Activated gamma-delta T cell treated with Interleukin-2 at 50 U/mL for 16 hours (primary cell): ENCODE results near the gene C15orf39.

Source experiments
- DNase-seq: peaks from one replicate; pipeline ENCODE4 v3.0.0-alpha.2; 2020

C15orf39 gene

DNA sequence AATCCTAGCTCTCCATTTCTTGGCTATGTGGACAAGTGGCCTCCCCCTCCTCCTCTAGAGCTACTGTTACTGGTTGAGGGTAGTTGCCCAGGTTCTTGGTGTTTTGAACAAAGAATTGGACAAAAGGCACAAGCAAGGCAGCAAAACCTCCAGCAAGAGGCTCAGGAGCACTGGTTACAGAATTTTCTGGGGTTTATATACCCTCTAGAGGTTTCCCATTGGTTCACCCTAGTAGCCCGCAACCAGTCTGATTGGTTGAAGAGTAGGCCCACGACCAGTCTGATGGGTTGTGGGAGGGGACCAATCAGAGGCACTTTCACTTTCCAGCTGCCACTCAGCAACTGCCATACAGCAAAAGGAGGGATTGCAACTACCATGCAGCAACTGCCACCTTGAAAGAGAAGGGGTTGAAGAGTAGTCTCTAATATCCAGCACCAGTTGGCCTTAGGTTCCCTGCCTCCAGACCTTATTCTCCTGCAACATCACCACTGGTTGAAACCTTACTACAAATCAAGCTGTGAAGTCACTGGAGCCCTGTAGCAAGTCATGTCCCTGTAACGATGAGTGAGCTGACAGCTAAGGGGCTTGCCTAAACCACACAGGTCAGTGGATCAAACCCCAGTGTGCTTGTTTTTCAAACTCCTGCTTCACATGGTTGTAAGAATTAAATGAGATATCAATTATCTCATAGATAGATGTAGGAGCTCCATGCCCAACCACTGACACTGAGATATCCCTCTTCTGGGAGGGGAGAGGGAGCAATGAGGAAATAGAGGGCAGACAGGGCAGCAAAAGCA lies 2.9 kb upstream of the C15orf39 start:
- no peak for DNase-seq

DNA sequence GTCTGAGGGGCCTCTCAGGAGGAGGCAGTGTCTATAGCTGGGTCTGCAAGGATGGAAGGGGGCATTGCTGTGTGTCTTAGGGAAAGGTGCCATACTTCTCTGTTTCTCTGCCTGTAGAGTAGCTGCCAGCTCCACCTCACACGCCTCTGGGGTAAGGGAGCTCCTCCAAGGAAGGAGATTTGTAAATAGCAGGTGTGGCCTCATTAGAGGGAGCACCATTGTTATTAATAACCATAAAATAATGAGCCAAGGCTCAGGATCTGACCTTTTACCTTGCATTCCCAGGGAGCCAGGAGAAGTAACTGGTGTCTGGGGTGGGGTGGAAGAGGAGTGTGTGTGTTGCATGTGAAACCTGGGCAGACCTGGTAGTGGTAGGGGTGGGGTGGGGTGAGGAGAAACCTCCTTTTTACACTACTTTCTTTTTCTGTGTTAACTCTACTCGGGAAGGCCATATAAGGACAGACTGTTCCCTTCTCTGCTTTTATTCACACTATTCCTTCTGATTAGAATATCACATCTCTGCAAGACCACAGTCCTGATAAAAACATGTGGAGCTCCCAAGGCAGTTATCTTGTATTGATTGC lies 2.2 kb upstream of the C15orf39 start:
- DNase-seq = no peak

DNA sequence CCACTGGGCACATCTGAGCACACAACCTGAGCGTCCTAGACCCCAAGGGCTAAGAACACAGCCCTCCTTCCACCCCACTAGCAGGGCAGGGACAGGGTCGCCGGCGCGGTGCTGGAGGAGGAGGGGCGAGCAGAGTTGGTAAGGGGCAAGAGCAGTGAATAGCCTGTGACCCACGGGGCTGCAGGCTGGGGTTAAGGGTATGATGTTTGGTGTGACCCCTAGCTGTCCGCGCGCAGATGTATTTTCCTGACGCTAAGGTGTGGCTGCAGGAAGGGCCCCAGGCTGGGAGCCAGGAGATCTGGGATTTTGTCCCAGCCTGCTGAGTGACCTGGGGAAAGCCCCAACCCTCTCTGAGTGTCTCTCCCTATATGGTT lies 1.3 kb upstream of the C15orf39 start:
- no peak for DNase-seq

DNA sequence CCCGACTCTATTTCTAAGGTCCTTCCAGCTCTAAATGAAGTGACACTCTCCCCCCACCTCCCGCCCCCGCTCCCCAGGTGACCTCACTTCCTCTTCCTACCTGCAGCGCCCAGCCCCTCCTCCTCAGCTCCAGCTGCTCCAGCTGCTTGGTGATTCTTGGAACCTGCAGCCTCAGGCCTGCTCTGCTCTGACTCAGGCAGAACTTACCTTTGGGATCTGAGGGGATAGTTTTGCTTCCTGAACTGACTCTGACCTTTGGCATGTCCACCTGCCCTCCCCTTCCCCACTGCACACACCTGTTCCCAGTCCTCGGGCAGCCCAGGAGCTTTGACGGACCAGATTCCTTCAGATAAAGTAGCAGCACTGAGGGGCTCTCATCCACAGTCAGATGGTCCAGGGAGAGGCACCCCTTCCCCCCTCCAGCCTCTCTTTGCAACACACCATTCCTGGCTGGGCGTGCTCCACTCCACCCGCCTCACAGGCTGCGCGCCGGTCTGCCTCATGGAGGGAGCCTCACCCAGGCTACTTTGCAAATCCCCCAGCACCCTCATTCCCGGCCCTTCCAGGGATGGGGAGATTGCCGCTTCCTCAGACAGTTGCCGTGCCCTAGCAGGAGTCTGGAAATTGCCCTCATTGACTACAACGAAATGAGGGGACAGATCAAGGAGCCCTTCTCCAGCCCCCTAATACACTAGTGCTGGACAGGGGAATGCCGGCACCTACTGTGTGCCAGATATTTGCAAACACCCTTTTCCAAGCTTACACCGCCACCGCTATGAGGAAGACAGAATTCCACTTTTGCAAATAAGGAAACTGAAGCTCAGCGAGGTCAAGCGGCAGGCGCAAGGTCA lies 692 bp upstream of the C15orf39 start:
- DNase-seq = peak; percentile 19

DNA sequence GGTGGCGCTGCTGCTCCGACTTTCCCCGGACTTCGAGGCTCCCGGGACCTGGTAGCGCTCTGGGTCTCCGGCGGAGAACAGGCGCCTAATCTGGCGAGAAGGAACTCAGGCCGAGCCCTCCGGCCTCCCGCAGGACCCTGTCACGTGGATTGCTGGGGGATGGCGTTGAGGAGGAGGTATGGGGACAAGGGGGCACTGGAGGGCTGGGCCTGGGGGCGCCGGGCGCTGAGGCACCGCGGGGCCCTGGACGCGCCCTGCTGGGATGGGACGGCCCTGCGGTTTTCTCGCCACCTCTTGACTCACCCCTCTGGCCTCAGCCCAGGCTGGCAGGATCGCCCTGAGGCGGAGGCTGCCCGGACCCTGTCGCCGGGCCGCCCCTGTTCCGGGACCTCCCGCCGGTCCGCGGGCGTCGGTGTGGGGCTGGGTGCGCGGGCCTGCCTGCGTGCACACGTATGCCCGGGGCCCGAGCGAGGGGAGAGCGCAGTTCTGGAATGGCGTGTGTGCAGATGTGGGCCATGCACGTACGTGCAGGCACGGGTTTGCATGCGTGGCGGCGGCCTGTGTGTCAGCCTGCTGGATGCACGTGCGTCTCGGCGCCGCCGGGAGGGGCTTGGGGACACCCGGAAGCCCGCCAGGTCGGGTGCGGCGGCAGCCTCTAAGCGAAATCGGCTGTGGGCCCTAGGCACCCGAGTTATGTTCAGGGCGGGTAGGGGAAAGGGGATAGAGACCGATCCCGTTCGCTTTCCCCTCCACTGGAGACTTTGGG lies 752 bp downstream of the C15orf39 start:
- peak; percentile 84 for DNase-seq

DNA sequence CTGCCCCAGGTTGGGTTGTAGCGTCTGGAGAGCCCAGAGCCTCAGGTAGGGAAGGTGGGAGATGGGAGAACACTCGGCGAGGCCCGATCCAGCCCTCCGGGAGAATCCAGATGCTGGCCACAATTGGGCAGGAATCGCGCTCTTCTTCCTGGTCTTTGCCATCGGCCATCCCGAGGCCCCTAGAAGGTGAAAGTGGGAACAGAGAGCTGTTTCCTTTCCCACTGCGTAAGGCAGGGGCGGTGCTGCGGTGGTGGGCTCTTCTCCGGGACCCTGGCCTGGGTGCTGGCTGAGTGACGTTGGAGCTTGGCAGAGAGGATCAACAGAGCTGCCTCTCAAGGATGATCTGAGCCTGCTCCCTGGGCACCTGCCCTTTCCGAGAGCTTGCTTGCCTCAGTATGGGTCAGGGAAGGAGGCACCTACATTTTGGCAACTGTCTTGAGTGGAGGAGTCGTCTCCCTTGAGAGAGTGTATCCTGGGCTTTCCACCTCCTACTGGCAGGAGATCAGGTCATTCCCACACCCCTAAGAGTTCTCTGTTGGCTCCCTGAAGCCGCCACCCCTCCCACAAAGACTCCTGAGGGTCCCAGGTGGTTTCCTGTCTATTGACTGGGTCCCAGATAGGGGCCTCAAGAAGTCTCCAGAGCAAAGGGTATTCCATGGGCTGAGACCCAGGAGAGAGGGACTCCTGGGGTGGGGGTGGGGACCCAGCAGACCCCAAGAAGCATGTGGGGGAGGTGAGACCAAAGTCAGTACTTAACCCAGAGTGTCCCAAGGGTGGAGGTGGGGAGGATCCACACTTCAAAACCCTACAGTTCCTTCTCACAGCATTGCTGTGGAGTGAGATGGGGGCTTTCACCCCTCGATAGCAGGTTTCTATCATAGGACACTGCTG lies 1.6 kb downstream of the C15orf39 start:
- DNase-seq = no peak

DNA sequence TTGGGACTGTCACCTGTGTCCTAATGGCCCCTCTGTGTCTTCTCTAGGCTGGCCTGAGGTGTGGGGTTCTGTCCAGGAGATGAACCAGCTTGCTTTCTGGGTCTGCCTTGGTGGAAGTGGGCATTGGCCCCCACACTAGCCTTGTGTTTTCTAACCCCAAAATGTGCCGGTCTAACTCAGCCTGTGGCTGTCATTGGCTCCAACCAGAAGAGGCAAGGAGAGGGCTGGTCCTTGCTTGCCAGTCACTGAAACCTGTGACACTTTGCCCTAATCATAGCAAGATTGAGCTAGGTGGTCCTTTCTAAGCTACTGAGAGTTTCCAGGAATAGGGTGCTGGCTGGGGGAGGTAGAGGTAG lies 2.2 kb downstream of the C15orf39 start:
- DNase-seq = no peak

DNA sequence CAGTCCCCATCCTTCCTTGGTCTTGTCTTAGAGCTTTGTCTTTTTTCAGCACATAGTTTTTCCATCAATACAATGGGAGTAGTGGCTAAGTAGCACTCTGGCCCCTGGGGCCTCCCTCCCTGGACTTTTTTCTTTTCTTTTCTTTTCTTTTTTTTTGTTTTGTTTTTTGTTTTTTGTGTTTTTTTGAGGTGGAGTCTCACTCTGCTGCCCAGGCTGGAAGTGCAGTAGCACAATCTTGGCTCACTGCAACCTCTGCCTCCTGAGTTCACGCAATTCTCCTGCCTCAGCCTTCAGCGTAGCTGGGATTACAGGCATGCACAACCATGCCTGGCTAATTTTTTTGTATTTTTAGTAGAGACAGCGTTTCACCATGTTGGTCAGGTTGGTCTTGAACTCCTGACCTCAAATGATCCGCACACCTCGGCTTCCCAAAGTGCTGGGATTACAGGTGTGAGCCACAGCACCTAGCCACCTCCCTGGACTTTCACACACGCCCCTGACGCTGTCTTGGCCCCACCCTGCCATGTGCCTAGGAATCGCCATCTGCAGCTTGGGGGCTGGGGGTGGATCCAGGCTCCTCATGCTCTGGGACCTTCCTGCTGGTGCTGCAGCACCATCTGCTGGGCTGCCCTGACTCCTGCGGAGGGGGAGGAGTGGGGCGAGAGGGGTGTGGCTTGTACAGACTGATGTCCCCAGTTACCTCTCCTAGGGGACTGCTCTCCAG lies 2.8 kb downstream of the C15orf39 start:
- peak; percentile 83 for DNase-seq

DNA sequence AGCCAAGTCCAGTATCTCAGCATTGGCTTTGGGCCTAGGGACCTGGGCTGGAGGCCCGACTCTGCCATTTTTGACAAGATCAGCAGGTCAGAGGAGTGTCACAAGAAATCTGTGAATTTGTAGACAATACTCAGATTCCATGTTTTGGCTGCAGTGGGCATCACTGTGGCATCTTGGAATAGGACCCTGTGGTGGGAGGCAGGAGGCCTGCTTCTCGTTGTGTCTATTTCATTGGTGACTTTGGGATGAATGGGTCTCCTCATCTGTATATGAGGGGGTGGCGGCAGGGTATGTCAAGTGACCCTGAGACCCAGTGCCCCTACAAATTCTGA lies 3.3 kb downstream of the C15orf39 start:
- no peak for DNase-seq

DNA sequence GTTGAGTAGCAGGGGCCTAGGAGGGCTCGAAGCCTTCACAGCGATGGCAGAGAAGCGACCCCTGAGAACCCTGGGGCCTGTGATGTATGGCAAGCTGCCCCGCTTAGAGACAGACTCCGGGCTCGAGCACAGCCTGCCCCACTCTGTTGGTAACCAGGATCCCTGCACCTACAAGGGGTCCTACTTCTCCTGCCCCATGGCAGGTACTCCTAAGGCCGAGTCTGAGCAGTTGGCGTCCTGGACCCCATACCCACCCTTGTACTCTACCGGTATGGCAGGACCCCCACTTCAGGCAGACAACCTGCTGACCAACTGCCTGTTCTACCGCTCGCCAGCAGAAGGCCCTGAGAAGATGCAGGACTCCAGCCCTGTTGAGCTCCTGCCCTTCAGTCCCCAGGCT lies 4.3 kb downstream of the C15orf39 start:
- DNase-seq = no peak

DNA sequence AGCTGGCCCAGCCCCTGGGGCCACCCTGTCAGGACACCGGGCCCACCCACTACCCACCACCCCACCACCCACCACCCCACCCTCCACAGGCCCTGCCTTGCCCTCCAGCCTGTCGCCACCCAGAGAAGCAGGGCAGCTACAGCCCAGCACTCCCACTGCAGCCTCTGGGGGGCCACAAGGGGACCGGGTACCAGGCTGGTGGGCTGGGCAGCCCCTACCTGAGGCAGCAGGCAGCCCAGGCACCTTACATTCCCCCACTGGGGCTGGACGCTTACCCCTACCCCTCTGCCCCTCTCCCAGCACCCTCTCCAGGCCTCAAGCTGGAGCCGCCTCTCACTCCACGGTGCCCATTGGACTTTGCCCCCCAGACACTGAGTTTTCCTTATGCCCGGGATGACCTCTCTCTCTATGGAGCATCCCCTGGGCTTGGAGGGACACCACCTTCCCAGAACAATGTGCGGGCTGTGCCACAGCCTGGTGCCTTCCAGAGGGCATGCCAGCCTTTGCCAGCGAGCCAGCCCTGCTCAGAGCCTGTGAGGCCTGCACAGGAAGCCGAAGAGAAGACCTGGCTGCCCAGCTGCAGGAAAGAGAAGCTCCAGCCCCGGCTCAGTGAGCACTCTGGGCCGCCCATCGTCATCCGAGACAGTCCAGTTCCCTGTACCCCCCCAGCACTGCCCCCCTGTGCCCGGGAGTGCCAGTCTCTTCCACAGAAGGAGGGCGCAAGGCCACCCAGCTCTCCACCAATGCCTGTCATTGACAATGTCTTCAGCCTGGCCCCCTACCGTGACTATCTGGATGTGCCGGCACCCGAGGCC lies 5.3 kb downstream of the C15orf39 start:
- DNase-seq = no peak

DNA sequence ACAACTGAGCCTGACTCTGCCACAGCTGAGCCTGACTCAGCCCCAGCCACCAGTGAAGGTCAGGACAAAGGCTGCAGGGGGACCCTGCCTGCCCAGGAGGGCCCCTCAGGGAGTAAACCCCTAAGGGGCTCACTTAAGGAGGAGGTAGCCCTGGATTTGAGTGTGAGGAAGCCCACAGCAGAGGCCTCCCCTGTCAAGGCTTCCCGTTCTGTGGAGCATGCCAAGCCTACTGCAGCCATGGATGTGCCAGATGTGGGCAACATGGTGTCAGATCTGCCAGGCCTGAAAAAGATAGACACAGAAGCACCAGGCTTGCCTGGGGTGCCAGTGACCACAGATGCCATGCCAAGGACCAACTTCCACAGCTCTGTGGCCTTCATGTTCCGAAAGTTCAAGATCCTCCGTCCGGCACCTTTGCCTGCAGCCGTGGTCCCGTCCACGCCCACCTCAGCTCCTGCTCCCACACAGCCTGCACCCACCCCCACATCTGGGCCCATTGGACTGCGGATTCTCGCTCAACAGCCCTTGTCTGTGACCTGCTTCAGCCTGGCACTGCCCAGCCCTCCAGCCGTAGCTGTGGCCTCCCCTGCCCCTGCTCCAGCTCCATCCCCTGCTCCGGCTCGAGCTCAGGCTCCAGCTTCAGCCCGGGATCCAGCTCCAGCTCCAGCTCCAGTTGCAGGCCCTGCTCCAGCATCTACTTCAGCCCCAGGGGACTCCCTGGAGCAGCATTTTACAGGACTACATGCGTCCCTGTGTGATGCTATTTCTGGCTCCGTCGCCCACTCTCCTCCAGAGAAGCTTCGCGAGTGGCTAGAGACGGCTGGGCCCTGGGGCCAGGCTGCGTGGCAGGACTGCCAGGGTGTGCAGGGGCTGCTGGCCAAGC lies 6.2 kb downstream of the C15orf39 start:
- no peak for DNase-seq

DNA sequence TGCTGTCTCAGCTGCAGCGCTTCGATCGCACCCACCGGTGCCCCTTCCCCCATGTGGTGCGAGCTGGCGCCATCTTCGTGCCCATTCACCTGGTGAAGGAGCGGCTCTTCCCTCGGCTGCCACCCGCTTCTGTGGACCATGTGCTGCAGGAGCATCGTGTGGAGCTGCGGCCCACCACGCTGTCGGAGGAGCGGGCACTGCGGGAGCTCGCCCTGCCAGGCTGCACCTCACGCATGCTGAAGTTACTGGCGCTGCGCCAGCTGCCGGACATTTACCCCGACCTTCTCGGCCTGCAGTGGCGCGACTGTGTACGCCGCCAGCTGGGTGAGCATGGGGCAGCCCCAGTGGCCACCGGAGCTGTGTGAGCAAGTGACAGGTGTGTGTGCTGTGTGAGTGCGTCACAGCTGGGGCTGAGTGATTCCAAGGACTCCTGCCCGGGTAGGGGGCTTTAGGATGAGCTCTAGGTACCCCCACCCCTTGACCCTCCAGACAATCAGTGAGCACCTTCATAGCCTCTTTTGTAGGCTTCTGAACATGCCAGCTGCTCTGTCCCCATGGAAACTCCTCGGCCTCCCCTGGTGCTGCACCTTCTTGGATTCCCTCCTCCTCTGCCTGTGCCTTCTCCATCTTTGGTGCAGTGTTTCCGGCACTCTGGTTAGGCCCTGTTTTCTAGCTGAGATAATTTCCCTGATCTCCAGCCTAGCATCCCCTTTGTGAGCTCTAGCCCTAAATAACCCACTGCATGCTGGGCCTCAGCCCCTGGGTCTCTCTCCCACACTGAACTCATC lies 7.0 kb downstream of the C15orf39 start:
- DNase-seq = no peak

DNA sequence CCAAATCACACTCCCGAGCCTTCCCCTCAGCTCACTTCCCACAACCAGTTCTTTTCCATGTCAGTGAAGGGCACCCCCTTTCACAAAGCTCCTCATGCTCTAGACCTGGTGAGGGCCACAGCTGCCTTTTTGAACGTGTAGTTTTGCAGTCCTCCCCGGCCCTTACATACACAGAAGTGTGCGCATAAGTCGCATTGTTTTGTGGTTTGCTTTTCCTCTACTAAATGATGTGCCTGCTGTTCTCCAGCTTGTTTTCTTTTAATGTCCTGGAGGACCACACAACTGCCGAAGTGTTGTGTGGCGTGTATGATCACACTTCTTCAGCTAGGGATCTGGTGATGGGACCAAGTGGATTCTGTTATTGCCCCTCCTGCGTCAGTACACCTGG lies 7.6 kb downstream of the C15orf39 start:
- no peak for DNase-seq

DNA sequence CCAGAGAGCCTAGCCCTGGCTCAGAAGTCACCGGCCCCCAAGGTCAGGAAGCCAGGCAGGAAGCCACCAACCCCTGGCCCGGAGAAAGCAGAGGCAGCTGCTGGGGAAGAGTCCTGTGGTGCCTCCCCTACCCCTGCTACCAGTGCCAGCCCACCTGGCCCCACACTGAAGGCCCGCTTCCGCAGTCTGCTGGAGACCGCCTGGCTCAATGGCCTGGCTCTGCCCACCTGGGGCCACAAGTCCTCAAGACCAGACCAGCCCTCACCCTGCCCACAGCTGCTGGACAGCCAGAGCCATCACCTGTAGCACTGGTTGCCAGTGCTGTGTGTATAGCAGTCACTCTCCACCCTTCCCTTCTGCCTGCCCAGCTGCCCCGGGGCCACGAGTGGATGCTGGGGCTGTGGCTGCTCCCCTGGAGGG lies 9.1 kb downstream of the C15orf39 start:
- no peak for DNase-seq

DNA sequence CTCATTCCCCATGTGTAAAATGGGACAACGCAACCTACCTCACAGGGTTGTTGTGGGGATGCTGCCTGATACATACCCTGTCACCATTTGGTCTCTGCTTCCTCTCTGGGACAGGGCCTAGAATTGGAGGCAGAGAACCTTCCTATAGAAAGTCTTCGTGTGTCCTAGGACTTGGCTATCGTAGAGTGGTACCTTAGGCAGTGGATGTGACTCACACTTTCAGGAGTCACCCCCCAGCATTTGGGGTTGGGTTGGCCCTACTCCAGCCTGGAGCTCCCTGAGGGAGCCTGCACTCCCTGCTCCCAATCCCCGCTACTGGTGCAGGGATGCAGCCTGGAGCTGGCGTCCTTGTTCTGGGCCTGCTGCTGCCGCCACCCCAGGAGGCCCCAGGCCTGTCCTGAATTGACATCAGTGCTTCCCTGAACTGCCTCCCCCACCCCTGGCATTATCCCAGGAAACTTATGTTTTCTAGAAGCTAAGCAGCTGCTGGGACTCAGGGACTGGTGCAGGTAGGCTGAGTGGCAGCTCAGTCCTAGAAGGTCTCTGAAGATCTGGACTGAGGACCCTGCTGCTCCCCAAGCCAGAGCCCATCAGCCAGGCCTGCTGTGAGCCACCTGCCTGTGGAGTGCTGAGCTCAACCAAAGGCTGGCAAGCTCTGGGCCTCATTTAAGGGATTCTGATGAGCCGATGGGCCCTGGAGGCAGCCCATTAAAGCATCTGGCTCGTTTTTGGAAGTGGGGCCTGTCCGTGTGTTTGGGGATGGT lies 9.9 kb downstream of the C15orf39 start:
- no peak for DNase-seq

DNA sequence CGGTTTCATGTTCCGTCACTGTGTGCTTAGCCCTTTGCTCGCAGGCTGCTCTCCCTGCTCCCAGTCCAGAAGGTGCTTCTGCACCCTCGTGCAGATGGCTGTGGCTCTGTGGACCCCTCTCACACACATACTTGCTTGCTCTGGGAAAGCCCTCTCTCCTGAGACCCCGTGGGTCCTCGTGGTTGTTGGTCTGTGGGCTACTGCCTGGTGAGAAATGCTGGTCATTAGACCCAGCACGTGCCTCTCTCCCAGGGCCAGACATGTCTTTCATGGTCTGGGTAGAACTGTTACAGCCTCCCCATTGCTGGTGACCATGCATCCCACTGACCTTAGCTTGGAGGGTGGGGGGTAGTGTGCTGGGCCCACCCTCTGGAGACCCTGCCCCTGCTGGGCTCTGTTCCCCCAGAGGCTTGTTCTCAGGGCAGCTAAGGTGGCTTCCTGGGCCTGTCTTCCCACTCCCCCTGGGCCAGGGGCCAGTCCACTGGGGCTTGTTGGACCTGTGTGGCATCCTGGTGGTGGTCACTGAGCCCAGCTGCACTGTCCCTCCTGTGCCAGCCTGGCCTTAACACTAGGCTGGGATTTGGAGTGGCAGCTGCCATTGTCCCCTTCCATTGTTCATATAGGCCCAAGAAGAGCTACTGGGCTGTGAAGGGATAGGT lies 10.6 kb downstream of the C15orf39 start:
- DNase-seq = no peak
